NCI-H2227 treated with DMSO at 0.1 percent for 48 hours (cell line): ENCODE measurements around the gene EFCAB9.
"Not testable (repeated sequence)": the region's sequence is repeated elsewhere in the genome, so short reads cannot be mapped to it uniquely, and the experiment has no call there.

ENCODE experiments used
- DNase-seq: peaks from one replicate; lab custom pipeline; 2025; lab: John Stamatoyannopoulos, UW

Gene EFCAB9

GRCh38 chr5:172188893-172189692 lies 4.9 kb upstream of the EFCAB9 start:
- peak; percentile 29 for DNase-seq

GRCh38 chr5:172189693-172190296 lies 4.2 kb upstream of the EFCAB9 start:
- DNase-seq: no peak

DNA sequence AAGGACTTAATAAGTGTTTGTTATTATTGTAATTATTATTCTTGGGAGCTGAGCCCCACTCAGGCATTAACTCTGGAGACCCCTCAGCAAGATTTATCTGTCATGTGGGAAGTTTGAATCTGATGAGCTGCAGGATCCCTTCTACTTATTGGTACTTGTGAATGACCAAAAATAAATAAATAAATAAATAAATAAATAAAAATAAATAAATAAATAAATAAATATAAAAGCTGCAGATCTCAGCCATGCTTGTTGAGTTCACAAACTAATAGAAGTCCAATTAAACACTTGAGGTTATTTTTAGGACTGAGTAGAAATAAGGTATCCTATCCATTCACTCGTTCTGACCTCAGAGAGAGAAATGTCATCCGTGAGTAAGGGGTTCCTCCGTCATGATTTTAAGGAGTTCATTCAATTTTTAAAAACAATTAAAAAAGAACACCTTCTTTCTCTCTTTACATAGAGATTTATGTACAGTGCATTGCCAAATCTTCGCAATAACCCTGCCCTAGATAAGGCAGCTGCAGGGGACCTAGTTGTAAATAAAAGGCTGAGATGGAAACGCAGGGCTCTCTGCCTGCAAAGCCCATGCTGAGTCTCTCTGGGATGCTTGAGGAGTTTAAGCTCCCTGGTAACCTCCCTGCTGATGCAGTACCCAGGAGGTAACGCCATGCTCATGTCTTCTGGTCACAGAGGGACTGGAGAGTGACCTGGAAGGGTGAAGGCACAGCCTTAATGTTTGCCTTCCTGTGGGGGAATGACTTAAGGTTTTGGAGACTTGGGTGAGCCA lies 1.2 kb downstream of the EFCAB9 start:
- DNase-seq: no peak

DNA sequence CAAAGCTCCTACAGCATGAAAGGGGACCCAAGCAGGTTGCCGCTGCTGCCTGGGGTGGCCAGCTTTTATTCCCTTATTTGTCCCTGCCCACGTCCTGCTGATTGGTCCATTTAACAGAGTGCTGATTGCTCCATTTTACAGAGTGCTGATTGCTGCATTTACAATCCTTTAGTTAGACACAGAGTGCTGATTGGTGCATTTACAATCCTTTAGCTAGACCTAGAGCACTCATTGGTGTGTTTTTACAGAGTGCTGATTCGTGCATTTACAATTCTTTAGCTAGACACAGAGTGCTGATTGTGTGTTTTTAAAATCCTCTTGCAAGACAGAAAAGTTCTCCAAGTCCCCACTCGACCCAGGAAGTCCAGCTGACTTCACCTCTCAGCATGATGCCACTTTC lies 3.8 kb downstream of the EFCAB9 start:
- not testable (repeated sequence) for DNase-seq

- DNase-seq: no peak
Measured at GRCh38 chr5:172199446-172199845, 5.5 kb downstream of the EFCAB9 start.

- DNase-seq: no peak
Measured at GRCh38 chr5:172200476-172200875, 6.5 kb downstream of the EFCAB9 start.

- DNase-seq: not testable (repeated sequence)
Measured at GRCh38 chr5:172205984-172206383, 12.0 kb downstream of the EFCAB9 start.

DNA sequence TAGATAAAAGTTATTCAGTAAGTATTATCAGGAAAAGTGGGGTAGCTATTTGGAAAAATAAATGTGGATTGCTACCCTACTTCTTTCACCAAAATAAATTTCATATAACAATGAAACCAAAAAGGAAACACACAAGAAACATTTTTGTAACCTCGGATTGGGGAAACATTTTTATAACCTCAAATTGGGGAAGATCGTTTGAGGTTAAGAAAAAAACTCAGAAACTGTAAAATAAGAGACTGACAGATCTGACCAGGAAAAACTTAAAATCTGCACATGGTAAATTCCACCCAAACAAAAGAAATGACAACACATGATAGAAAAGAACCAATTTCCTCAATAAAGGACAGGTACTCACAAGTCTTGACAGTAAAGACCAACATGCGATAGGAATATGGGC lies 13.5 kb downstream of the EFCAB9 start:
- DNase-seq: no peak

- DNase-seq: no peak
Measured at GRCh38 chr5:172209714-172210113, 15.7 kb downstream of the EFCAB9 start.

- DNase-seq: no peak
Measured at GRCh38 chr5:172211676-172212075, 17.7 kb downstream of the EFCAB9 start.

- DNase-seq: no peak
Measured at GRCh38 chr5:172213126-172213525, 19.2 kb downstream of the EFCAB9 start.

DNA sequence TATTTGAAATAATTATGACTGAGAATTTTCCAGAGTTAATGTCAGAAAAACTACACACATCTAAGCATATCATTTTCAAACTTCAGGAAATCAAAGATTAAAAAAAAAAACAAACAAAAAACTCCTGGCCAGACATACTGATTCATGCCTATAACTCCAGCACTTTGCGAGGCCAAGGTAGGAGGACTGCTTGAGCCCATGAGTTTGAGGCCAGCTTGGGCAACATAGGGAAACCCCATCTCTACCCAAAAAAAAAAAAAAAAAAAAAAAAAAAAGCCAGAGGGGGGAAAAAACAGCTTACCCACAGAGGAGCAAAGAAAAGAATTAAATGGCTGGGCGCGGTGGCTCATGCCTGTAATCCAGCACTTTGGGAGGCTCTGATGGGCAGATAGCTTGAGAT lies 22.4 kb downstream of the EFCAB9 start:
- DNase-seq: no peak

DNA sequence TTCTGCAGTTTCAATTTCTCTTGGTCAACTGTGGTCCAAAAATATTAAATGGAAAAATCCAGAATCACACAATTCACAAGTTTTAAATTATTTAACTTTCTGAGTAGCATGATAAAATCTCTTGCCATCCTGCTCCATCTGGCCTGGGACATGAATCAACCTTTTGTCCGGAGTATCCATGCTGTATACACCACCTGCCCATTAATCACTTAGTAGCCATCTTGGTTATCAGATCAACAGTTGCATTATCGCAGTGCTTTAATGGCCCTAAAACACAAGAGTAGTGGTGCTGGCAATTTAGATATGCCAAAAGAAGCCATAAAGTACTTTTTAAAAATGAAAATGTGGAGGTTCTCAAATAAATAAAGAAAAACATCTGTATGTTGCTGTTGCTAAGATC lies 25.3 kb downstream of the EFCAB9 start:
- DNase-seq: no peak

- DNase-seq: no peak
Measured at GRCh38 chr5:172223901-172224873, 30.2 kb downstream of the EFCAB9 start.

- no peak for DNase-seq
Measured at GRCh38 chr5:172224996-172225395, 31.0 kb downstream of the EFCAB9 start.

- no peak for DNase-seq
Measured at GRCh38 chr5:172229904-172230303, 35.9 kb downstream of the EFCAB9 start.

DNA sequence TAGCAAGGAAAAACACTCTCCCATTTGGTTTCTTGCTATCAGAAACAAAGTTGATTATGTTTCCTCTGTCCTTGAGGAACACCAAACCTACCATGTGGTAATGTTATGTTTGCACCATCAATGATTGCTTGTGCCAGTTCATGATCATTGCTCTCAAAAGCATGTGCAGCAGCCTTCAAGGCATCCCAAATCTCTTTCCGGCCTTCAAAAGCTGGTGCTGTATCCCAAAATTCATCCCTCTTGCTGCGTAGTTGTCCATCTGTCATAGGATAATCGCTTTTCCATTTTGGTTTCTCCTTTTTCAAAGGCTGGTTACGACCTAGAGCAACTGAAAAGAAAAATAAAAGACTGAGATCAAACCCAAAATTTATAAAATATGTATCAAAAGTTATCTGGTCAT lies 40.1 kb downstream of the EFCAB9 start:
- DNase-seq: no peak

DNA sequence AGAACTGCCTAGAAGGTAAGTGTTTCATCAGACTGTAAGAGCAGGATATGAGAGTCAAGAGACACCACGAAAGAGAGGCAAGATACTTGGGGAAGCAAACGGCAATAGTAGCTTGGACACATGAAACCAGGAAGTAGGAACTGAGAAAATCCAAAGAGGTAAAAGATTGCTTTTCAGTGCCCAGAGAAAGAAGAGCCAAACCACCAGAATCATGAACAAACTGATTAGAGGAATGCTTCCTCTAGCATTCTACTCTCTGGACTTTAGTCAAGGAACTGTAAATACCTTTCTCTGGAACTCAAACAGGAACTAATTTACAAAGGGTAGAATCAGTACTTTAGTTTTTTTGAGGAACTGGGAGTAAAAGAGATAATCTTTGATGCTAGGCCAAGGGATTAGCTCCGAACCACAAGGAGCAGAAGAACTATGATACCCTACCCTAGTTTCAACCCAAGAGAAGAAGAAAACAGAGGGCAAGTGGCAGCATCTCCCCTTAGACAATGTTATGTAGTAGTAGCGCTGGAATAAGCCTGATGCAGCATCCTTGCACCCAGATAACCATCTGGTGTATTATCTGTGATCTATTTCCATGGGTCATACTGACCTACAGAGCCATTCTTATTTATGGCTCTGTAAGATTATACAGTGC lies 41.3 kb downstream of the EFCAB9 start:
- no peak for DNase-seq

- no peak for DNase-seq
Measured at GRCh38 chr5:172235827-172236736, 42.1 kb downstream of the EFCAB9 start.

DNA sequence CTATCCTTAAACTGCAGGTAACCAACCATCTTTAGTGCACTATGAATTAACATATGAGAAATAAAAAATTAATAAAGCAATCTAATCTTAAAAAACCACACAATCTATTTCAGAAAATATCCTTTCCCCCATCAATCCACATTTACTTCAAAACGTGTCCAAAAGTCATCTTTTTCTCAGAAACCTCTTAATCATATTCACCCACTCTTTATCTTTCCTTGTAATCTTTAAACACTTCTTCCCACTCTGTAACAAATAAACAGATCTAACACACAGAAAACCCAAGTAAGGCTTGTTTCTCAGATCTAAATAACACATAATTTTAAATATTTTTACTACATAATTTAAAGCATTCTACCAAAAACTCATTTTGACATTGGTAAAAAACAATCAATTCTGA lies 44.4 kb downstream of the EFCAB9 start:
- no peak for DNase-seq
